Measurements from ENCODE around the gene FBXW11.

DNA sequence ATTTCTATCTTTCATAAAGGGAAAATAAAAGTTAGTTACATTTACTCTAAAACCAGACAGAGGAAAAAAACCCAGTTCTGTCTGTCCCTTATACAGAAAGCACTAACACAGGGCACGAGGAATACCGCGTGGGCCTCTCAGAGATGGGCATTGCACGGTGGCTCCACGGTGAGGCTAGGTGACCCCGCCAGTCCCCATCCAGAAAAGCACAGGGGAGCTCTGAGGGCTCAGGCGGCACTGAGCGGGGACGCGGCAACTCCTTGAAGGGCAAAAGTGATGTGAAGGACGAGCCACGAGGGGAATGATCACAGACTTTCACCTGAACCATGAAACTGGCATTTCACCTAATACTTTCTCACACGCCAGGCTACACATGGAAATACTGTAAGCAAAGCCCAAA lies 35.7 kb upstream of the FBXW11 start:
- TF ChIP-seq, protein P1, sequence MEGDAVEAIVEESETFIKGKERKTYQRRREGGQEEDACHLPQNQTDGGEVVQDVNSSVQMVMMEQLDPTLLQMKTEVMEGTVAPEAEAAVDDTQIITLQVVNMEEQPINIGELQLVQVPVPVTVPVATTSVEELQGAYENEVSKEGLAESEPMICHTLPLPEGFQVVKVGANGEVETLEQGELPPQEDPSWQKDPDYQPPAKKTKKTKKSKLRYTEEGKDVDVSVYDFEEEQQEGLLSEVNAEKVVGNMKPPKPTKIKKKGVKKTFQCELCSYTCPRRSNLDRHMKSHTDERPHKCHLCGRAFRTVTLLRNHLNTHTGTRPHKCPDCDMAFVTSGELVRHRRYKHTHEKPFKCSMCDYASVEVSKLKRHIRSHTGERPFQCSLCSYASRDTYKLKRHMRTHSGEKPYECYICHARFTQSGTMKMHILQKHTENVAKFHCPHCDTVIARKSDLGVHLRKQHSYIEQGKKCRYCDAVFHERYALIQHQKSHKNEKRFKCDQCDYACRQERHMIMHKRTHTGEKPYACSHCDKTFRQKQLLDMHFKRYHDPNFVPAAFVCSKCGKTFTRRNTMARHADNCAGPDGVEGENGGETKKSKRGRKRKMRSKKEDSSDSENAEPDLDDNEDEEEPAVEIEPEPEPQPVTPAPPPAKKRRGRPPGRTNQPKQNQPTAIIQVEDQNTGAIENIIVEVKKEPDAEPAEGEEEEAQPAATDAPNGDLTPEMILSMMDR (IDR thresholded peaks at IDR 0.05): no peak
- no peak for TF ChIP-seq POLR2A (IDR thresholded peaks at IDR 0.05)
